GM18511 (cell line): ENCODE data around the gene NCSTN.

Experiments
- ATAC-seq: cut with Tn5 transposase; IDR thresholded peaks from one replicate; pipeline ENCODE4 v1.9.1; 2021; ENCODE audit warnings: mild to moderate bottlenecking, moderate library complexity; ENCODE audit not compliant: unreplicated experiment

The NCSTN gene

DNA sequence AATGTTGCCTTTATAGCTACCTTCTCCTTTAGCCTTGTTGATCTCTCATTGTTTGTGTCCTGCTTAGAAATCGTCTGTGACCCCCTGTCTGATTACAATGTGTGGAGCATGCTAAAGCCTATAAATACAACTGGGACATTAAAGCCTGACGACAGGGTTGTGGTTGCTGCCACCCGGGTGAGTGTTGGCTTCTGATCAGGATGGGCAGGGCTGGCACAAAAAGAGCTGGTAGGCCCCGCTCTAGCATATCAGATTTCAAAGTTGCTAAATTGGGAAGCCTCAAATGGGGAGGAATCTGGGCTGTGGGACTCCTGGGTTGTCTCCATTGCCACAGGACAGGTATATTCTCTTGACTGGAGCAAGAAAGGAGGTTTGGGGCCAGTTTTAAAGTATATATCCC lies 8.4 kb downstream of the NCSTN start:
- ATAC-seq = no peak

DNA sequence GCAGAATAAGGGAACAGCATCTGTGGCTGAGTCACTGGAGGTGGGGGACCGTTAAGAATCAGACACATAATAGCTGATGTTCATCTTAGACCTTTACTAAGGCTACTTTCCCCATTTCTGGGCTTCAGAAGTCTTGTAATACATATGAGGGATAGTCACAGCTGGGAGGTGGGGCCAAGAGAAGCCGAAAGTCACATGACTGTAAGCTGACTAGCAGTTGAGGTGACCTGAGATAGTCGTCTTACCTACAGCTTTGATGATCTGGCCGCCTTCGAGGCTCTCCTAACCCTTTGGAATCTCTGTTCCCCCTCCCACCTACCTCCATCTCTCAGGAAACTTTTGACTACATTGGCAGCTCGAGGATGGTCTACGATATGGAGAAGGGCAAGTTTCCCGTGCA lies 9.4 kb downstream of the NCSTN start:
- no peak for ATAC-seq

DNA sequence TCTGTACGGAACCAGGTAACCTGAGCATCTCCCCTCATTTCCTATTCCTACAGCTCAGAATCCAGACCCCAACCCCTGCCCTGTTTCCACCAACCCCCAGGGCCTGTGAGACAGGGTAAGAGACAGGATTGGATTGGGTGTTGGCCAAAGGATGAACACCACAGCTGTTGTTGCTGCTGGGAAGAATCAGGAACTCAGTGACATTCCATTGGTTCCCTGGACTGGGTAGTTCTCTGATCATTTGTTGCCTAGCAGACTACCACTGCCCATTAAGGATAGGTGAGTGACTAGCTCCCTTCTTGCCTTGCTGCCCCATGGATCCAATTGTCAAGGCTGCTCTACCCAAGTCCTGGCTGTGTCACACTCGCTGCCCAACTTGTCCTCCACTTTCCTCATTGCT lies 10.0 kb downstream of the NCSTN start:
- ATAC-seq = no peak

DNA sequence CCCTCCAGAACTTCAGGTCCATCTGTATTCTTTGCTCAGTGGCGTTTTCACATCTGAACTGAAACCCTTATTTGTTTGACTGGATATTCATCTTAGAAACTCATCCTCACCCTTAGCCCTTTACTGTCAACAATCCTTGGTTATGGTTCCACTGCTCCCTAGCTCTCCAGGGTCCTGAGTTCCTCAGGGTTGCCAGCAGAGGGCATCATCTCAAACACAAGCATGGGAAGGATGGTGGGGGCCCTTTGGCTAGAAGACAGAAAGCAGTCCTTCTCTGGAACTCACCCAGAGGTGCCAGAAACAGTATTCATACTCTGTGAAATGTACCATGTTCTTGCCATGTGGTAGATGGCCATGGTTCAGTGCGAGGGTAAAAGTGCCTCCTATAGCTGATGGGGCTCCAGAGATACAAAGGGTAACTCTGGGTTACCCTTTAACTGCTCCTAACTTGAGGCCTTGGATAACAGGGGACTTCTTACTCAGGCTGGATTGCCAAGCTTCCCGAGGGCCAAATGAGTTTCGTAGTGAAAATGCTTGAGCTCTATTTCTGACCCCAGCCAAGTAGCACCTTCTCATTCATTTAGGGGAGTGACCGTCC lies 11.3 kb downstream of the NCSTN start:
- no peak for ATAC-seq

DNA sequence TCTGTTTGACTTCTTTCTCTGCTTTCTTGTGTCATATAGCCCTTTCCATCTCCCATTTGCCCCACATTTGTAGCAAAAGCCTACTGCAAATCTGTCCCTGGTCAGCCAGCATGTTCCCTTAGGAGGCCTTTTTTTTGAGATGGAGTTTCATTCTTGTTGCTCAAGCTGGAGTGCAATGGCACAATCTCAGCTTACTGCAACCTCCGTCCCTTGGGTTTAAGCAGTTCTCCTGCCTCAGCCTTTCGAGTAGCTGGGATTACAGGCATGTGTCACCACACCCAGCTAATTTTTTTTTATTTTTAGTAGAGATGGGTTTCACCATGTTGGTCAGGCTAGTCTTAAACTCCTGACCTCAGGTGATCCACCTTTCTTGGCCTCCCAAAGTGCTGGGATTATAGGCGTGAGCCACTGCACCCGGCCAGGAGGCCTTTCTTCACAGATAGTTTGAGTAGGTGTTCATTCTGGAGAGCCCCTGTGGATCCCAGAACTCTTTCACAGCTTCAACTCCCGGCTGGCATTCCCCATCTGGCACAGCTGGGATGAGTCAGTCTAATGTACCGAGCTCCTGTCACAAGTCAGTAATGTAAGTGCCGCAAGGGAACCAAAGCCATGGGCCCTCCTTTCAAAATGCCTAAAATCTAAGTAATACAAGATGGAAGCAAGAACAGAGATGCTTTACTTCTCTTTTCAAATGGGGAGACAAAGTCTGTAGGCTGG lies 14.3 kb downstream of the NCSTN start:
- no peak for ATAC-seq

DNA sequence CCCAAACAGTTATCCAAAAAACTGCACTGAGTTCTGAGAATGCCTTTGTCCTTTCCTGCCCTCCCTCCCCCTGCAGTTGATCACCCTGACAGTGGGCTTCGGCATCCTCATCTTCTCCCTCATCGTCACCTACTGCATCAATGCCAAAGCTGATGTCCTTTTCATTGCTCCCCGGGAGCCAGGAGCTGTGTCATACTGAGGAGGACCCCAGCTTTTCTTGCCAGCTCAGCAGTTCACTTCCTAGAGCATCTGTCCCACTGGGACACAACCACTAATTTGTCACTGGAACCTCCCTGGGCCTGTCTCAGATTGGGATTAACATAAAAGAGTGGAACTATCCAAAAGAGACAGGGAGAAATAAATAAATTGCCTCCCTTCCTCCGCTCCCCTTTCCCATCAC lies 14.9 kb downstream of the NCSTN start:
- no peak for ATAC-seq

DNA sequence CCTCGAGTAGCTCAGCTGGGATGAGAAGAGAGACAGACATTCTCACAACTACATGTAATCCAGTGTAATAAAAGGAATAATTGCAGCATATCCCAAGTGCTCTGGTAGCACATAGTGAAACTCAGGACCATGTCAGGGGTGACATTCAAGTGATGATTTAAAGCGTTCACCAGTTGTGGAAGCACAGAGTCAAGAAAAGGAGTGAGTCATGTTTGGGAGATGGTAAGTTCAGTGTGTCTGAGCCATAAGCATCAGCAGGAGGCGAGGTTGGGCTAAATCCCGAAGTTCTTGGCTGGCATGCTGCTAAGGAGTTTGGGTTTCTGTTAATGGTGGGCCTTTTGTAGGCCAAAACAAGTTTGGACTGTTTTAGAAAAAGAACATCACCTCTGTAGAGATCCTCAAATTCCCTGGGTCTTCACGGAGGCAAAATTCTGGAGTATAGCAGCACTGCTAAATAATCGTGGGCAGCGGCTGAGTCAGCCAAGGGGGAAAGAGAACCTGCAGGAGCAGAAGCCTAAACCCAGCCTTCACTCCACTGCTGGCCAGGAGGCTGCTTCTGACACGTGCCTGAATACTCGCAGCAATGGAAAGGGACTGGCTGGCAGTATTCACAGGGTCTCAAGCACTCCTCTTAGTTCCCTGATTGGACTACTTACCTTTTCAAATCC lies 16.5 kb downstream of the NCSTN start:
- ATAC-seq = no peak

DNA sequence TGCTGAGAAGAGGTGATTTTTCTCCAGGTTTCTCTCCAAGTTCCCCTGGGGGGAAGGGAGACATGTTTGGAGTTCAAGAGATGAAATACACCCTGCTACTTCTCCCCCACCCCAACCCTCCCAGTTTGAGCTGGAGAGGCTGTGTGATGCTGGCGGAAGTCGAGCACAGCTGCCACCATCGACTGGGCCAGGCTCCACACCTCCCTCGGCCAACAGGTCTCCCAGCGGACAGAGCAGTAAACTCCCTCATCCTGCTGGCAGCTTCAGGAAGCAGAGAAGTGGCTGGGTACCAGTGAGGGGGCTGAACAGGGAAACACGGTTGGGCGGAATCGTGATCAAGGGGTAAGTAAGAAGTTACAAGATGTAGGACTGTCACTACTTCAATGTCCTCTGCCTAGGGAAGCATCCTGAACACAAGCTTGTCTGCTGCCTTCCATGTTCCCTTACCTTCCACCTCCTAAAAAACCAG lies 17.1 kb downstream of the NCSTN start:
- ATAC-seq = no peak

DNA sequence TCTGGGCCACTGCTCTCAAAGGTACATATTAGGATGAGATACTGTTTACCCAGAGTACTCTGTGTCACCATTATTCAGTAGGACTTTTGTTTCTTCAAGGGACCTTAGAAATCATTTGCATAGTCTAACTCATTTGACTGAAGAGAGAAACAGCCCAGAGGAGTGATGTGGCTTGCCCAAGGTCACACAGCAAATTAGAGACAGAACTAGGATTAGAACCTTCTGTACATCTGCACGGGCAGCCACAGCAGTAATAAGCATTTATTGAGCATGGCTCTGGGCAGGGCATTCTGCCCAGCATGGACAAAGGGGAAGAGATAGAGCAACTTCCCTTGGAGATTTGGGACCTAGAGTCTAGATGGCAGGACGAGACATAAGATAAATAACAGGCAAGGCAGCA lies 18.0 kb downstream of the NCSTN start:
- ATAC-seq = no peak

DNA sequence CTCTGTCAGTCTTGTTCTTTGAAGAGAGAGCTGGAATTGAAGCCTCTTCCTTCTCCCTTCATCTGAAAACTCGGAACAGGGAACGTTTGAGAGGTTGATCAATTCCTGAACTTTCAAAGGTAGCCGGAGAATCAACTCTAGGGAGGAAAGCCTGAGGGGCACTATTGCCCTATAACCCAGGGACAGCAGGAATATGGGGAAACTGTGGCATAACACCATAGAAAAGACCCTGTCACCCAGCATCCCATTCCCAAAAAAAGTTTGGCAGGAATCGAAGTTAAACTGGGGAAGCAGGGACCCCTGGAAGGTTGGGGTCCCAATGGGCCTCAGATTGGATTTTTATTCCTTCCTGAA lies 18.6 kb downstream of the NCSTN start:
- ATAC-seq = no peak

DNA sequence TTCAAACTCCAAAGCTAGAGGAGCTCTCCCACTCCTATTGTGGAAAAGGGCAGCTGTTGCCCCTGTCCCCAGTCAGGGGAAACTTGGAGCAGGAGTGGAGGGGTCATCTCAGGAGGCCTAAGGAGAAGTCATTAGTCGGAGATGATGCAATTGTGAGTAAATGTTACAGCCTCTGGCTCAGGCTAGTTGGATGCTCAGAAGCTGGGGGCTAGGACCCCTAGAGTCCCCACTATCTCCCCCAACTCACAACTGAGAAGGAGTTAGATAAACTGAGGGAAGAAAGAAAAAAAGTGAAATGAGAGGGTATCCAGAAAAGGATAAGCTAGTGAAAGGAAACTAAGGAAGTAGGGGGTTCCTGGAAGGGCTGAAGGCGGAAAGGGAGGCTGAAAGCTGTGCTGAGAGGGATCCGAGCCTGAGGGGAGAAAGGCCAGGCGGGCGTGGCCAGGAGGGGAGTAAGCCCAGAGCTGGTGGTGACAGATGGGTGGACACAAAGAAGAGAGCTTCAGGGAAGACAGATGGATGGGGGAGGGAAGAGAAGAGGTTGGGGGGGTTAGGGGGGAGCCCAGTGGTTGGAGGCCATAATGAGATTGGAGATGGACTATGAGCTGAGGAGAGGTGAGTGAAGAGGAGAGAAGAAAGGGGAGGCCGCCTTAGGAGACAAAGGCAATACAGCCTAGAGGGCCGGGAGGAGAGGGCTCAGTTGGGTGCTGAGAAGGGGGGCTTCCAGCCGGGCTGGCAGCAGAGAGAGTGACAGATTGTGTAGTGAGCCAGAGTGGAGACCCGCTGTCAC lies 19.2 kb downstream of the NCSTN start:
- ATAC-seq = no peak

DNA sequence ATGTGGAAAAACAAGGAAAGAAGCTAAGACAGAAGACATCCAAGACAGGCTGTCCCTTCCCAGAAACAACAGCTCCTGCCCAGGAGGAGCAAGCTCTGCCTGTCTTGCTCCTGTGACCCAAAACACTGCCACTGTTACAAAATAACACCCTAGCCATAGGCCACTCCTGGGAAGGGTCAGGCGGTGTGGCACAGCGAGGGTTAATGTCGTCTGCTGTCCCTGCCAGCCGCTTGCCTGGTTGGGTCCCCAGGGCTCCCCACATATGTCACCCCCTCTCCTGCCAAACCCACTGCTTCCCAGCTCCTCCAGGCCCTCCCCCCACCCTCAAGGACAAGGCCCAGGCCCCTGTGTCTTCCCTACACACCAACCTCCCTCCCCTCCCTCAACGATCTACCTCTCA lies 19.8 kb downstream of the NCSTN start:
- no peak for ATAC-seq

DNA sequence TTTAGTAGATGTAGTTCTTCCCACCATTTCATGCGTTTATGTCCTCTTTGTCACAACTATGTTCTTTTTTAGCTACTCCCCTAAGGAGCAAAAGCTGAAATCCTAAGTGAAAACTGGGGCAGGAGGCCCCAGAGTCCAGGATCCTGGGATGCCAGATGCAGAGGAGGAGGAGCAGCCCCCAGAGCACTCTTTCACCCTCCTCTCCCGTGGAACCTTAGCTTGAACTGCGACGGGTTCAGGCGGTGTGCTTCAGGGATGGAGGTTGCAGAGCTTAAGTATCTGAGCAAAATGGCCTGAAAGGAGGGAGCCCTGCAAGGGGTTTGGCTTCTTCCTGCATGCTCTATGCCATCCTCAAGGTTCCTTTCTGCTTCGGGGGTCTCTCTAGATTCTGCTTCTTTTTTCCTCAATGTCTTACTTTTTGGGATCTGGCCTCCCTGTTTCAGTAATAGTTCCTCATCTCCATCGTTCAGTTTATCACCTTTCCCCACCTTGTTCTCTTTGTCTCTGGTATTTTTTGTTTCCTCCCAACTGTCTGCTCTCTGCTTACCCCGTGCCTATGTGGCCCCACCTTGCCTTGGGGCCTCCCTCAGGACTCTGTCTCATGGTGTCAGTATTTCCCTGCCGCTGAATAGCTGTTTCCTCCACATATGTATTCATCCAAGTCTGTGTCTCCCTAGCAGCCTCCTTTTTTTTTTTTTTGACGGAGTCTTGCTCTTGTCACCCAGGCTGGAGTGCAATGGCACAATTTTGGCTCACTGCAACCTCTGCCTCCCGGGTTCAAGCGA lies 21.0 kb downstream of the NCSTN start:
- no peak for ATAC-seq

DNA sequence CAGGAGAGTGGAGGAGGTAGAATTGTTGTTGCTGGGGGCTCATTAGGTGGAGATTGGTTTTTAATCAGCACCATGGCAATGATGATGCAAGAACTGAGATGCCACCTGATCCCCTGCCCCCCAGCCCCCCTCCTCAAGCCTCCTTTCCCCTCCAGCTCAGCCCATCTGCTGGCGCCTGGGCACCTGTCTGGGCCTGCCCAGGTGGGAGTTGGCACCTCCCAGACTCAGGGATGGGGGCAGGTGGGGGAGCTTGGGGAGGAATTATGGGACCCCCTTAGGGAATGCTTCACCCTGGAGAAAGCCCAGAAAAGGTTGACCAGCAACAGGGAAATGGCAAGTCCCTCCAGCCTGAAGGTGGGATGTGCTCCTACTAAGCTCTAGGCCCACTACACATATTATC lies 22.1 kb downstream of the NCSTN start:
- no peak for ATAC-seq

DNA sequence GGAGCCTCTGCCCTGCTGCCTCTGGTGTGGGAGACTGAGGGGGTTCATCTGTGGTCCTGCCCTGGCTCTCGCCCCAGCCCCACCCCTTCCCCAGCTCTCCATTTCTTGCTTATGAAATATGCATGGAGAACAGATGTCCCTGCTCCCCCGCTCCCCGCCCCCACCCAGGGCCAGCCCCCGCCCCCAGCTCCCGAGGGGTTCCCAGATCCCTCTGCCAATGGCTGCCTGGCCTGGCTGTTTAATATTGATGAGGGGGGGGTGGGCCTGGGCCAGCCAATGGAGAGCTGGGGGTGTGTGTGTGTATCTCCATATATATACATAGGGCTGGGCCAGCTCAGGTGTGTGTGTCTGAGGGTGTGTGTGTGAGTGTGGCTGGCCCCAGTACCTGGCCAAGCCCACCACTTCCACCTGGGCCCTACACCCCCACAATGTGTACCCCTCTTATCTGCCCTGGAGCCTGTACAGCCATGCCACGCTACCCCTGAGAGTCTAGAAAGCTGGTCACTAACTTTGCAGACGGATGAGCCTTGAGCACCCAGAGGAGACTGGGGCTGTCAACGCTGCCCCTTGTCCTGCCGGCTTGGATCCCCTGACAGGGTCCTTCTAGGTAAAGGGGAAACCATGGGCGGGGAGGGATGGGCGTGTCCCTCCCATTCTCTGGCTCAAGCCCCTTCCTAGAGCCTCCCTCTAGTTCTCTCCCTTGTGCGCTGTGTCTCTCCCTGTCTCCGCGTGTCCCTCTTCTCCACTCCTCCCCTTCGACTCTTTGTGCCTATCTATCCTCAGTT lies 23.7 kb downstream of the NCSTN start, which contains the start of gene NHLH1:
TSS of gene NHLH1 (plus strand) at position 341 of the 785 bp plus-strand sequence. CDS start 3,661 bp downstream, outside the sequence.
- no peak for ATAC-seq

DNA sequence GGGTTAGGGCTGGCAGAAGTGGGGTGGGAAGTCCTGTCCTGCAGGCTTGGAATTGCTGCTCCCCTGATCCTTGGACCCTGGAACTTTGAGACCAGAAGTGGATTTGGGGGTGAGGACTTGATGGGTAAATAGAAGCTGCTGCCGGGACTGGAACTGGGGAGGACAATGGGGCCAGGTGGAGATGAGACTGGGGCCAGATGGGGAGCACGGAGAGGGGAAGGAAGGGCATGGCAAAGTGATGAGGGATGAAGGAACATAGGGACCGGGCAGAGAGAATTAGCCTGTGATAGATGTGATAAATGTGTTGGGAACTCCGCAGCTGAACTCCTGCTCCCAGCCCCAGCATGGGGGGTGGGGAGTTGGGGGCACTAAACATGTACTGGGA lies 24.3 kb downstream of the NCSTN start:
- no peak for ATAC-seq

DNA sequence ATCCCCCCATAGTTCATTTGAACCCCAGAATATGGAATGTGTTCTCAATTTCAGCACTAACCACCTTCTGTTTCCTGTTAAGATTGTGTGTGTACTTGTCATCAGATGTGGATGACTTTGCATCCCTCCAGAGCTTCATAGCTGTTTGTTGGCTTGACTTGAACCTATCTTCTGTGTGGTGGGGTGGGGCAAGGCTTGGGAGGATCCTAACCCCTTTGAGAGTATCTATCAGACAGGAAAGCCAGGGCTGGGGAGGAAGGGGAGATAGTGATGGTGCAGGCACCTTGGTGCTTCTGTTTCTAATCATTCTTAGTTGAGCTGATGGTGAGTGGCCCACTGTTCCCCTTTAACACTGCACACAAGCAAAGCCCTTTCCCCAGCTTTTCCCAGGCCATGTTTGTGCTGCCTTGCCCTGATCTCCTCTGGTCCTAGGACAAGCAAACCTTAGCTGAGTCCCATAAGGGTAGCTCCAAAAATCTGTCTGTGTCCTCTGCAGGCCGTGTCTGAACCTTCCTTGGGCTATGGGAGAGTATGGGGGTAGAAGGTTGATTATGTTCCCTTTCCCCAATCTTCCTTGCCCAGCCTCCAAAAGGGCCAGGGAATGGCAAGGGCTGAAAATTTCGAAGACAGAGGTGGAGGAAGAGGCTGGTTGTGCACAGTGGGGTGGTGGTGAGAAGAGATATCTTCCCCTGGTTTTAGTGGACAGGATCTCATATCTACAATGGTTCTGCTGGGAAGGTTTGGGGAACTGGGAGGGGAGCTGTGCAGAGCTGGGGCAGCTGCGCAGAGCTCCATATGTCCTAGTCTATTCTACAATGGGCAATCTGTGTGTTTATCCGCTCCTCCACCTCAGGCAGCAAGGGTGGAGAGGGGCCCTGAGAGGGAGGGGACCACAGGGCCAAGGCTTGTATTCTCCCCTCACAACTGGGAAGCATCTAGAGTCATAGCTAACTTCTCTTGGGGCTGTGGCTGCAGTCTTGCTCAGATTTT lies 25.0 kb downstream of the NCSTN start:
- ATAC-seq = no peak

DNA sequence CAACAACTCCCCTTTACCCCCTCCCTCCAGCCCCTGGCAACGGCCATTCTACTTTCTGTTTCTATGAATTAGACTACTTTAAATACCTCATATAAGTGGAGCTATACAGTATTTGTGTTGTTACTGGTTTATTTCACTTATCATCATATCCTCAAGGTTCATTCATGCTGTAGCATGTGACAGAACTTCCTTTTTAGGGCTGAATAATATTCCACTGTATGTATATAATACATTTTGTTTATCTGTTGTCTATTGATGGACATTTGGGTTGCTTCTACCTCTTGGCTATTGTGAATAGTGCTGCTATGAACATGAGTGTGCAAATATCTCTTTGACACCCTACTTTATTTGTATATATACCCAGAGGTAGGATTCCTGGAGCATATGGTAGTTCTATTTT lies 25.9 kb downstream of the NCSTN start:
- no peak for ATAC-seq
